ENCODE data around the gene VENTX.
"Not testable (repeated sequence)": the region's sequence is repeated elsewhere in the genome, so short reads cannot be mapped to it uniquely, and the experiment has no call there.

VENTX gene

GRCh38 chr10:133234796-133235195 is 2.9 kb upstream of the VENTX start:
- in situ Hi-C loops (cut with MboI; ENCODE audit: low sequenced_read_pairs): not testable (repeated sequence)

GRCh38 chr10:133235265-133235855 is 2.3 kb upstream of the VENTX start:
- in situ Hi-C loops (cut with MboI; ENCODE audit: low sequenced_read_pairs): no loop called here

- in situ Hi-C loops (cut with MboI; ENCODE audit: low sequenced_read_pairs): no loop called here
These were observed 1.7 kb upstream of the VENTX start for GRCh38 chr10:133235932-133236331.

GRCh38 chr10:133236401-133237240 is 1.0 kb upstream of the VENTX start:
- in situ Hi-C loops (cut with MboI; ENCODE audit: low sequenced_read_pairs): no loop called here

- in situ Hi-C loops (cut with MboI; ENCODE audit: low sequenced_read_pairs): no loop called here
These were observed 441 bp upstream of the VENTX start for GRCh38 chr10:133237241-133237587.

GRCh38 chr10:133238466-133238804 is 780 bp downstream of the VENTX start:
- in situ Hi-C loops (cut with MboI; ENCODE audit: low sequenced_read_pairs): no loop called here

GRCh38 chr10:133239990-133240389 is 2.3 kb downstream of the VENTX start:
- in situ Hi-C loops (cut with MboI; ENCODE audit: low sequenced_read_pairs): no loop called here

GRCh38 chr10:133241501-133242205 is 4.0 kb downstream of the VENTX start:
- in situ Hi-C loops (cut with MboI; ENCODE audit: low sequenced_read_pairs): no loop called here

GRCh38 chr10:133242611-133243356 is 5.1 kb downstream of the VENTX start:
- in situ Hi-C loops (cut with MboI; ENCODE audit: low sequenced_read_pairs): no loop called here

- in situ Hi-C loops (cut with MboI; ENCODE audit: low sequenced_read_pairs): no loop called here
These were observed 5.9 kb downstream of the VENTX start for GRCh38 chr10:133243593-133243992.

- in situ Hi-C loops (cut with MboI; ENCODE audit: low sequenced_read_pairs): no loop called here
These were observed 8.0 kb downstream of the VENTX start for GRCh38 chr10:133245439-133246235.

GRCh38 chr10:133246236-133246626 is 8.6 kb downstream of the VENTX start:
- in situ Hi-C loops (cut with MboI; ENCODE audit: low sequenced_read_pairs): no loop called here

GRCh38 chr10:133247681-133248333 is 10.2 kb downstream of the VENTX start:
- in situ Hi-C loops (cut with MboI; ENCODE audit: low sequenced_read_pairs): no loop called here

- in situ Hi-C loops (cut with MboI; ENCODE audit: low sequenced_read_pairs): no loop called here
These were observed 10.7 kb downstream of the VENTX start for GRCh38 chr10:133248334-133248715.

- in situ Hi-C loops (cut with MboI; ENCODE audit: low sequenced_read_pairs): no loop called here
These were observed 11.6 kb downstream of the VENTX start for GRCh38 chr10:133249094-133249780.

GRCh38 chr10:133249975-133250754 is 12.5 kb downstream of the VENTX start:
- in situ Hi-C loops (cut with MboI; ENCODE audit: low sequenced_read_pairs): no loop called here

GRCh38 chr10:133251388-133252222 is 13.9 kb downstream of the VENTX start:
- in situ Hi-C loops (cut with MboI; ENCODE audit: low sequenced_read_pairs): no loop called here

- in situ Hi-C loops (cut with MboI; ENCODE audit: low sequenced_read_pairs): no loop called here
These were observed 14.5 kb downstream of the VENTX start for GRCh38 chr10:133252223-133252552.
